ENCODE results near the gene HRH3.

HRH3 gene

GRCh38 chr20:62224113-62224855 is 4.2 kb upstream of the HRH3 start:
- TF ChIP-seq, protein P1, sequence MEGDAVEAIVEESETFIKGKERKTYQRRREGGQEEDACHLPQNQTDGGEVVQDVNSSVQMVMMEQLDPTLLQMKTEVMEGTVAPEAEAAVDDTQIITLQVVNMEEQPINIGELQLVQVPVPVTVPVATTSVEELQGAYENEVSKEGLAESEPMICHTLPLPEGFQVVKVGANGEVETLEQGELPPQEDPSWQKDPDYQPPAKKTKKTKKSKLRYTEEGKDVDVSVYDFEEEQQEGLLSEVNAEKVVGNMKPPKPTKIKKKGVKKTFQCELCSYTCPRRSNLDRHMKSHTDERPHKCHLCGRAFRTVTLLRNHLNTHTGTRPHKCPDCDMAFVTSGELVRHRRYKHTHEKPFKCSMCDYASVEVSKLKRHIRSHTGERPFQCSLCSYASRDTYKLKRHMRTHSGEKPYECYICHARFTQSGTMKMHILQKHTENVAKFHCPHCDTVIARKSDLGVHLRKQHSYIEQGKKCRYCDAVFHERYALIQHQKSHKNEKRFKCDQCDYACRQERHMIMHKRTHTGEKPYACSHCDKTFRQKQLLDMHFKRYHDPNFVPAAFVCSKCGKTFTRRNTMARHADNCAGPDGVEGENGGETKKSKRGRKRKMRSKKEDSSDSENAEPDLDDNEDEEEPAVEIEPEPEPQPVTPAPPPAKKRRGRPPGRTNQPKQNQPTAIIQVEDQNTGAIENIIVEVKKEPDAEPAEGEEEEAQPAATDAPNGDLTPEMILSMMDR (IDR thresholded peaks at IDR 0.05): no peak

- TF ChIP-seq, protein P1 (IDR thresholded peaks at IDR 0.05): no peak
Observed at GRCh38 chr20:62223571-62223970, 3.5 kb upstream of the HRH3 start.

- TF ChIP-seq, protein P1 (IDR thresholded peaks at IDR 0.05): no peak
Observed at GRCh38 chr20:62222972-62223371, 2.9 kb upstream of the HRH3 start.

DNA sequence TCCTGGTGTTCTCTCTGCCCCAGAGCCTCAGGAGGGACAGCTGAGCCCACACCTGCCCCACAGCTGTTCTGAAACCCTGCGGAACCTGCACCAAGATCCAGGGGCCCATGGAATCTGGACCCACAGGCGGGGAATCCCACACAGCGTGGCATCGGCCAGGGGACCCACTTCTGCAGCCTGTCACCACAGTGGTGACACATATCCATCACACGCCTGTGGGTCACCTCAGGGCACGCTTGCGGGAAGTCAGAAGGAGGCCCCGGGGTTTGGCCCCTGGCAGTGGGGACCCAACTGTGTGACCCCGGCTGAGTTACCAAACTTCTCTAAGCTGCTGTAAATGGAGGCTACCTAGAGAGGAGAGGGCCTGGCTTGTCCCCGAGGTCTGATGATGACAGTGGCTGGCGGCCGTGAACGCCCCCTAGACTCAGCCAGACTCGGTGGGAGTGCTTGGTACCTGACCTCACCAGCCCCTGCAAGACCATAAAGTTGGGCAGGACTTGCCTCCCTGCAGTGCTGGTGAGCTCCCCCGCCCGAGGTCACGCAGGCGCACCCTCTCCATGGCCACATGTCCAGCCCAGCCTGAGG is 2.3 kb upstream of the HRH3 start:
- TF ChIP-seq, protein P1 (IDR thresholded peaks at IDR 0.05): no peak

GRCh38 chr20:62220666-62221568 is 839 bp upstream of the HRH3 start:
- TF ChIP-seq, protein P1 (IDR thresholded peaks at IDR 0.05): no peak

GRCh38 chr20:62219101-62219991 is 732 bp downstream of the HRH3 start:
- TF ChIP-seq, protein P1 (IDR thresholded peaks at IDR 0.05): no peak

Data from LNCAP (cell line).